Type B pancreatic cell (in vitro differentiated cells): ENCODE measurements around the gene MCHR1. TPM values are rescaled to one million over a fixed set of nuclear protein-coding genes. Genes with fewer than 3 reads are reported as not detected.
"Not testable (repeated sequence)": the region's sequence is repeated elsewhere in the genome, so short reads cannot be mapped to it uniquely, and the experiment has no call there.

Experiments used
- DNase-seq: peaks from one replicate; pipeline ENCODE4 v3.0.0; 2021; ENCODE audit warnings: mixed read lengths; ENCODE audit not compliant: unreplicated experiment; ENCODE audit errors: extremely low spot score
- H3K27ac Mint-ChIP-seq: 2 replicates; pipeline ENCODE4 v1.8.0; 2021; ENCODE audit warnings: mild to moderate bottlenecking, mixed read lengths
- H3K27me3 Mint-ChIP-seq: 2 replicates; pipeline ENCODE4 v1.8.0; 2021; ENCODE audit warnings: mixed read lengths
- H3K36me3 Mint-ChIP-seq: 2 replicates; pipeline ENCODE4 v1.8.0; 2021; ENCODE audit warnings: mixed read lengths
- H3K4me1 Mint-ChIP-seq: one replicate; pipeline ENCODE4 v1.8.0; 2021; ENCODE audit warnings: mixed read lengths; ENCODE audit not compliant: unreplicated experiment
- H3K4me3 Mint-ChIP-seq: 2 replicates; pipeline ENCODE4 v1.8.0; 2021; ENCODE audit warnings: mild to moderate bottlenecking, mixed read lengths
- H3K9me3 Mint-ChIP-seq: 2 replicates; pipeline ENCODE4 v1.8.0; 2021; ENCODE audit warnings: mixed read lengths
- total RNA-seq: library from RNA; stranded (reverse); gene quantifications from 2 replicates; pipeline ENCODE4 v1.2.1, GENCODE V29; 2021; ENCODE audit warnings: low replicate concordance
- TF ChIP-seq, protein P1 (sequence below): fragments of 200-600 bp; sonication (generic); conservative IDR thresholded peaks from 2 replicates; pipeline ENCODE4 v1.5.0; 2021; ENCODE audit warnings: antibody characterized with exemption, mild to moderate bottlenecking

MCHR1 gene
- total RNA-seq, 1 donor from 2014 or later, result 6.9 TPM

DNA sequence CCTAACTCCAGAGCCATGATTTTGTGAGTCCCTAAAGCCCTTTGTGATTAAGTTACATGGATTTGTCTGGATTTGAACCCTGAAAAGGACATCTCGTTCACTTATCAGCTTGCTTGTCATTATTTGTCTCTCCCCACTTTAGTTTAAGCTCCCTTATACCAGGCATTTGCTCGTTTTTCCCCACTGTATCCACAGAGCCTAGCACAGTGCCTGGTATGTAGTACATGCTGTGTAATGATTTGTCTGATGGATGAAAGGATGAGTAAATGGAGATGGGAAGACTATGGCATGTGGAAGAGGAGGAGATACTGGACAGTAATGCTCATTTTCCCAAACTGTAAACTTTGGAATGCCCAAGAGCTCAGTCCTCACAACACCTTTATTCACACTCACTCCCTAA, 9.2 kb upstream of the MCHR1 start:
- Mint-ChIP-seq H3K9me3 (peaks cover 5% of the 10 kb centered on the region), H3K27ac (no peak overlapping the region), H3K4me1 (peaks cover 16% of the 10 kb centered on the region), H3K4me3 (no peak overlapping the region), H3K36me3 (no peaks in the 10 kb centered on the region), H3K27me3 (no peaks in the 10 kb centered on the region)
- DNase-seq, result no peak
- TF ChIP-seq, protein P1, sequence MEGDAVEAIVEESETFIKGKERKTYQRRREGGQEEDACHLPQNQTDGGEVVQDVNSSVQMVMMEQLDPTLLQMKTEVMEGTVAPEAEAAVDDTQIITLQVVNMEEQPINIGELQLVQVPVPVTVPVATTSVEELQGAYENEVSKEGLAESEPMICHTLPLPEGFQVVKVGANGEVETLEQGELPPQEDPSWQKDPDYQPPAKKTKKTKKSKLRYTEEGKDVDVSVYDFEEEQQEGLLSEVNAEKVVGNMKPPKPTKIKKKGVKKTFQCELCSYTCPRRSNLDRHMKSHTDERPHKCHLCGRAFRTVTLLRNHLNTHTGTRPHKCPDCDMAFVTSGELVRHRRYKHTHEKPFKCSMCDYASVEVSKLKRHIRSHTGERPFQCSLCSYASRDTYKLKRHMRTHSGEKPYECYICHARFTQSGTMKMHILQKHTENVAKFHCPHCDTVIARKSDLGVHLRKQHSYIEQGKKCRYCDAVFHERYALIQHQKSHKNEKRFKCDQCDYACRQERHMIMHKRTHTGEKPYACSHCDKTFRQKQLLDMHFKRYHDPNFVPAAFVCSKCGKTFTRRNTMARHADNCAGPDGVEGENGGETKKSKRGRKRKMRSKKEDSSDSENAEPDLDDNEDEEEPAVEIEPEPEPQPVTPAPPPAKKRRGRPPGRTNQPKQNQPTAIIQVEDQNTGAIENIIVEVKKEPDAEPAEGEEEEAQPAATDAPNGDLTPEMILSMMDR, result no peak

DNA sequence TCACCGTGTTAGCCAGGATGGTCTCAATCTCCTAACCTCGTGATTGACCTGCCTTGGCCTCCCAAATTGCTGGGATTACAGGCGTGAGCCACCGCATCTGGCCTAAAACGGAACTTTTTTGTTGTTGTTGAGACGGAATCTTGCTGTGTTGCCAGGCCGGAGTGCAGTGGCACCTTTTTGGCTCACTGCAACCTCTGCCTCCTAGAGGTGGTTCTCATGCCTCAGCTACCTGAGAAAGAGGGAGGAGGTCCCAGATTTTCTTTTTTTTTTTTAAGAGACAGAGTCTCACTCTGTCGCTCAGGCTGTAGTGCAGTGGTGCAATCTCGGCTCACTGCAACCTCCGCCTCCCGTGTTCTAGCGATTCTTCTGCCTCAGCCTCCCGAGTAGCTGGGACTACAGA, 7.9 kb upstream of the MCHR1 start:
- TF ChIP-seq, protein P1, result no peak
- Mint-ChIP-seq H3K27me3 (no peaks in the 10 kb centered on the region), H3K27ac (no peak overlapping the region), H3K4me3 (no peak overlapping the region), H3K4me1 (peaks cover 11% of the 10 kb centered on the region), H3K9me3 (peaks cover 5% of the 10 kb centered on the region), H3K36me3 (no peaks in the 10 kb centered on the region)
- no peak for DNase-seq

DNA sequence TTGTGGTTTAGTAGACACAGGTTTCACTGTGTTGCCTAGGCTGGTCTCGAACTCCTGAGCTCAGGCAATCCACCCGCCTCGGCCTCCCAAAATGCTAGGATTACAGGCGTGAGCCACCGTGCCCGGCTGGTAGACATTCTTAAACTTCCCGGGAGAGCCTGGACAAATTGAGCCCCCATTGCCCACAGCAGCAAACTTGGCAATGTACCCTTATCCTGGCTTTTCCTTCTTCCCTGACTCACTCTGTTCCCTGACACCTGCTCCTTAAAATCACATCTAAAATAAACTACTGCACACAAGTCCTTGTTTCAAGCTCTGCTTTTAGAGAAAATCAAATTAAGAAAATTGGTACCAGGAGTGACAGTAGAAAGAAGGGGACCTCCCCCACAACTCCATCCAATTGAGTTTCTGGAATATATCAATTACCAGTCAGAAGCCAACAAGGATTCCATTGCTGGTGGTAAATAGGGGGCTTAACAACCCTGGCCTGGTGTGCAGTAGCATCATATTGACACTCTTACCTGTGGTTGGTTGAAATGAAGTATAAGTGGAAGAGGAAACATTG, 7.4 kb upstream of the MCHR1 start:
- Mint-ChIP-seq H3K4me1 (peaks cover 11% of the 10 kb centered on the region), H3K4me3 (no peak overlapping the region), H3K36me3 (no peaks in the 10 kb centered on the region), H3K27ac (no peak overlapping the region), H3K9me3 (peaks cover 5% of the 10 kb centered on the region), H3K27me3 (no peaks in the 10 kb centered on the region)
- TF ChIP-seq, protein P1, result no peak
- DNase-seq, result no peak

DNA sequence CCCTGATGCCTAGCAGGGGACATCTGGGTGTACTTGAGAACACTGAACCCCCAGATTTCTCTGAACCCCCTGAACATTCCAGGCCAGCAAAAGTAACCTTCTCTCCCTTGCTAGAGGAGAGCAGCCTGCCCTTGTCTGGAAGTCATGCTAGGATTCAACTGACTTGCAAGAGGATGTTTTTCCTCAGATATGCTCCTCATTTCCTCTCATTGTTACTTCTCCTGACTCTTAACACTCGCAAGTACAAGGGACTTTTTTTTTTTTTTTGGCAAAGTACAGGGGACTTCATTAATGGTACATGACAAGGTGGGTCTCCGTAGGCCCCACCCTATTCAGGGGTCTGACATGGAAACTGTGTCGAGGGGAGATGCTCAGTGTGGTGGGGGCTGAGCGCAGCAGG, 6.3 kb upstream of the MCHR1 start:
- Mint-ChIP-seq H3K4me1 (peaks cover 8% of the 10 kb centered on the region), H3K9me3 (peaks cover 5% of the 10 kb centered on the region), H3K27ac (no peak overlapping the region), H3K4me3 (no peak overlapping the region), H3K36me3 (no peaks in the 10 kb centered on the region), H3K27me3 (no peaks in the 10 kb centered on the region)
- DNase-seq, result no peak
- TF ChIP-seq, protein P1, result no peak

DNA sequence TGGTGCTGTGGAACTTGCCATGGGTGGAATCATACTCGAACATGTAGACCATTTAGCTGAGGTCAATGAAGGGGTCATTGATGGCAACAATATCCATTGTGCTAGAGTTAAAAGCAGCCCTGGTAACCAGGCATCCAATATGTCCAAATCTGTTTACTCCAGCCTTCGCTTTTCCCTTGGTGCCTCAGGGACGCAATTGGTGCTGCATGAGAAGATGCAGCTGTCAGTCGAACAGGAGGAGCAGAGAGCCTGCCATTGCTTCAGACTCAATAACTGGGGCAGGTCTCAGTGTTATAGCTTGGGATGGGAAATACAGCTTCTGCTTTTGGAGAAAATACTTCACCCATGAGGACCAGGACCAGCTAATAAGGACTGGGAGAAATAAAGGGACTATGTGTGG, 5.0 kb upstream of the MCHR1 start:
- DNase-seq, result no peak
- Mint-ChIP-seq H3K27me3 (peaks cover 4% of the 10 kb centered on the region), H3K4me1 (peaks cover 3% of the 10 kb centered on the region), H3K9me3 (peaks cover 5% of the 10 kb centered on the region), H3K36me3 (no peaks in the 10 kb centered on the region), H3K27ac (no peak overlapping the region), H3K4me3 (no peak overlapping the region)
- TF ChIP-seq, protein P1, result no peak

DNA sequence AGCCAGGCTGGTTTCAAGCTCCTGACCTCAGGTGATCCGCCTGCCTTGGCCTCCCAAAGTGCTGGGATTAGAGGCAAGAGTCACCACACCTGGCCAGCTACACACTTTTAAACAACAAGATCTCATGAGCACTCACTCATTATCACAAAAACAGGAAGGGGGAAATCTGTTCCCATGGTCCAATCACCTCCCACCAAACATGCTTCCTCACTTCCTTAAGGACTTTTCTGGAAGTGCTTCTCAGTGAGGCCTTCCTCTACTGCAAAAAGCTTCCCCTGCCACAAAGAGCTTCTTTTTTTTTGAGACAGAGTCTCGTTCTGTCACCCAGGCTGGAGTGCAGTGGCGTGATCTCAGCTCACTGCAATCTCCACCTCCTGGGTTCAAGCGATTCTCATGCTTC, 3.1 kb upstream of the MCHR1 start:
- not testable (repeated sequence) for H3K27ac Mint-ChIP-seq, H3K4me3 Mint-ChIP-seq, H3K9me3 Mint-ChIP-seq, DNase-seq, H3K36me3 Mint-ChIP-seq
- peaks cover 23% of the 10 kb centered on the region for H3K27me3 Mint-ChIP-seq
- peaks cover 22% of the 10 kb centered on the region for H3K4me1 Mint-ChIP-seq
